Neural cell (in vitro differentiated cells): ENCODE measurements around the gene RNF138. TPM values are rescaled to one million over a fixed set of nuclear protein-coding genes. Genes with fewer than 3 reads are reported as not detected.
A peak's percentile ranks its signal among the peaks of the same experiment; 100 is the strongest.

Experiments used
- H2AFZ ChIP-seq: fragments of 200-600, 300-800 bp; sonication (generic), shearing (Covaris generic); 2 replicates; pipeline ENCODE4 v1.6.0; 2014; ENCODE audit warnings: low read depth, mild to moderate bottlenecking, antibody characterized with exemption, low read length, moderate library complexity
- H3F3A ChIP-seq: fragments of 200-600 bp; shearing (Covaris generic); 2 replicates; pipeline ENCODE4 v1.6.1; 2016; ENCODE audit warnings: mild to moderate bottlenecking, moderate library complexity, mixed read lengths, antibody characterized with exemption, low read length; ENCODE audit not compliant: insufficient read depth, poor library complexity, severe bottlenecking
- H3K27ac ChIP-seq: fragments of 200-600, 300-800 bp; sonication (generic), shearing (Covaris generic); 2 replicates; pipeline ENCODE4 v1.5.1; 2014; ENCODE audit warnings: mild to moderate bottlenecking, low read length, moderate library complexity
- H3K27me3 ChIP-seq: fragments of 300-800, 200-600 bp; sonication (generic), shearing (Covaris generic); 2 replicates; pipeline ENCODE4 v1.6.0; 2014; ENCODE audit warnings: mild to moderate bottlenecking, low read depth, low read length, moderate library complexity; ENCODE audit not compliant: insufficient read depth
- H3K36me3 ChIP-seq: fragments of 300-800, 200-600 bp; sonication (generic), shearing (Covaris generic); 2 replicates; pipeline ENCODE4 v1.5.1; 2014; ENCODE audit warnings: mild to moderate bottlenecking, antibody characterized with exemption, low read length, moderate library complexity; ENCODE audit not compliant: insufficient read depth
- H3K4me2 ChIP-seq: fragments of 300-800, 200-600 bp; sonication (generic), shearing (Covaris generic); 2 replicates; pipeline ENCODE4 v1.6.0; 2014; ENCODE audit warnings: mild to moderate bottlenecking, low read length
- H3K4me3 ChIP-seq: fragments of 300-800, 200-600 bp; sonication (generic), shearing (Covaris generic); 2 replicates; pipeline ENCODE4 v1.5.1; 2014; ENCODE audit warnings: mild to moderate bottlenecking, low read length, moderate library complexity
- H3K79me2 ChIP-seq: fragments of 200-600 bp; shearing (Covaris generic); replicated peaks from 2 replicates; pipeline ENCODE4 v1.6.0; 2014; ENCODE audit warnings: mild to moderate bottlenecking, low read length, moderate library complexity; ENCODE audit not compliant: insufficient read depth
- H3K9ac ChIP-seq: fragments of 300-800, 200-600 bp; sonication (generic), shearing (Covaris generic); 2 replicates; pipeline ENCODE4 v1.6.1; 2016; ENCODE audit warnings: mild to moderate bottlenecking, low read length, mixed read lengths
- H3K9me2 ChIP-seq: fragments of 200-600 bp; shearing (Covaris generic); 2 replicates; pipeline ENCODE4 v1.6.1; 2016; ENCODE audit warnings: mild to moderate bottlenecking, low read length, mixed read lengths; ENCODE audit not compliant: insufficient read depth
- H3K9me3 ChIP-seq: fragments of 200-600, 300-800 bp; sonication (generic), shearing (Covaris generic); 2 replicates; pipeline ENCODE4 v1.6.1; 2016; ENCODE audit warnings: mild to moderate bottlenecking, mixed run types, low read length, moderate library complexity, mixed read lengths
- H4K20me1 ChIP-seq: fragments of 200-600 bp; shearing (Covaris generic); 2 replicates; pipeline ENCODE4 v1.6.1; 2016; ENCODE audit warnings: mild to moderate bottlenecking, mixed run types; ENCODE audit not compliant: insufficient read depth
- EP300 ChIP-seq: fragments of 450-650 bp; conservative IDR thresholded peaks from 2 replicates; pipeline ENCODE4 v1.6.1; 2014; ENCODE audit warnings: antibody characterized with exemption, mild to moderate bottlenecking, moderate library complexity; ENCODE audit not compliant: poor library complexity, severe bottlenecking
- EZH2 ChIP-seq: fragments of 200-600, 300-800 bp; shearing (Covaris generic), sonication (generic); IDR thresholded peaks from 2 replicates; pipeline ENCODE4 v1.6.1; 2014; ENCODE audit warnings: antibody characterized with exemption, low read length, borderline replicate concordance, mild to moderate bottlenecking; ENCODE audit not compliant: insufficient read depth, poor library complexity, severe bottlenecking
- MXI1 ChIP-seq: fragments of 450-650 bp; conservative IDR thresholded peaks from 2 replicates; pipeline ENCODE4 v1.6.1; 2014; ENCODE audit warnings: antibody characterized with exemption, mild to moderate bottlenecking; ENCODE audit not compliant: poor library complexity, severe bottlenecking
- POLR2AphosphoS5 ChIP-seq: IDR thresholded peaks from 2 replicates; pipeline ENCODE4 v1.6.1; 2012
- RAD21 ChIP-seq: fragments of 450-650 bp; conservative IDR thresholded peaks from 2 replicates; pipeline ENCODE4 v1.6.1; 2014; ENCODE audit warnings: antibody characterized with exemption, mild to moderate bottlenecking, moderate library complexity
- SMC3 ChIP-seq: fragments of 450-650 bp; conservative IDR thresholded peaks from 2 replicates; pipeline ENCODE4 v1.6.1; 2014; ENCODE audit warnings: antibody characterized with exemption, mild to moderate bottlenecking, moderate library complexity; ENCODE audit not compliant: poor library complexity
- TAF1 ChIP-seq: IDR thresholded peaks from 2 replicates; pipeline ENCODE4 v1.6.1; 2012; ENCODE audit warnings: low read depth
- polyA minus RNA-seq: library from RNA; depleted of rRNA, polyadenylated mRNA; stranded (reverse); fragments of >200 nt; gene quantifications from 2 replicates; pipeline ENCODE4 v1.2.3, GENCODE V29; 2014
- polyA plus RNA-seq: library from polyadenylated mRNA; depleted of rRNA; stranded (reverse); fragments of >200 nt; gene quantifications from 2 replicates; pipeline ENCODE4 v1.2.3, GENCODE V29; 2014
- TF ChIP-seq, protein P1 (sequence below): IDR thresholded peaks from 2 replicates; pipeline ENCODE4 v1.6.1; 2012; ENCODE audit warnings: borderline replicate concordance
- TF ChIP-seq, protein P2 (sequence below): fragments of 450-650 bp; IDR thresholded peaks from 2 replicates; pipeline ENCODE4 v1.5.1; 2014; ENCODE audit warnings: antibody characterized with exemption, mild to moderate bottlenecking, moderate library complexity; ENCODE audit not compliant: poor library complexity, severe bottlenecking

RNF138 gene, protein sequence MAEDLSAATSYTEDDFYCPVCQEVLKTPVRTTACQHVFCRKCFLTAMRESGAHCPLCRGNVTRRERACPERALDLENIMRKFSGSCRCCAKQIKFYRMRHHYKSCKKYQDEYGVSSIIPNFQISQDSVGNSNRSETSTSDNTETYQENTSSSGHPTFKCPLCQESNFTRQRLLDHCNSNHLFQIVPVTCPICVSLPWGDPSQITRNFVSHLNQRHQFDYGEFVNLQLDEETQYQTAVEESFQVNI
- 37.8 and 40.3 TPM in 2 replicates for polyA plus RNA-seq
- 53.1 and 57.5 TPM in 2 replicates for polyA minus RNA-seq

DNA sequence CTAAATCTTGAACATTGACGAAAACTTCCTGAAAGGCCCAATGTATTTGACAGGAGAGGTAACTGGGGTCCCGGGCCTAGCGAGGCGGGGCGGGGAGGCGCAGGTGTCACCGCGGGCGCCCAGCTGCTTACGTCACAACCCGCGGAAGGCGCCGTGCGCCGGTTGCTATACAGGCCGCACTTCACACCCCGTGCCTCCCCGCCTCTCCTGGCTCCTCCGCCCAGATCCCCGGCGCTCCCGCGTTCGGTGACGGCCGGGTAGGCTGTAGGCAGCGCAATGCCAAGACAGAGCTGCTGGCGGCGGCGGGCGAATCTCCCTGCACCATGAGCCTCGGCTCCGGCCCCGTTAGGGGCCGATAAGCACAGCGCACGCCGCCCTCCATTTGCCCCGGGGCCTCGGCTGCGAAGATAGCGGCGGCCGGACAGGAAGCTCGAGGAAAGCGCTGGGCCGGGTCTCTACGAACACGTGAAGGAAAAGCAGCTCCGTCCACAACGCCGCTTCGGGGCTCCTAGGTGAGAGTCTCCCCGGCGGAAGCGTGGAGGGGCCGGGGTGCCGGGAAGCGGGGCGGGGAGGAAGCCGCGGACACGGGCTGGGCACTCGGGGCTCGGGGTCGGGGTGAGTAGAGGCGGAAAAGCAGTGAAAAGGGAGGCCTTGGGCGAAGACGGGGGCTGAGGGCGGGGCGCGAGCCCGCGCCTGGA lies at the start of gene RNF138:
TSS of gene RNF138 (plus strand) at position 151 of the 698 bp plus-strand sequence. CDS start 903 bp downstream, outside the sequence.
- peaks cover 5% of the 10 kb centered on the region for H3F3A ChIP-seq
- H3K79me2 ChIP-seq = peaks cover 39% of the 10 kb centered on the region
- no peaks in the 10 kb centered on the region for H3K9me2 ChIP-seq
- H4K20me1 ChIP-seq = no peaks in the 10 kb centered on the region
- TF ChIP-seq RAD21 (no peak), EZH2 (no peak), EP300 (no peak), POLR2AphosphoS5 (peak; percentile 87), TAF1 (peak; percentile 68), MXI1 (peak; percentile 82), SMC3 (no peak)
- TF ChIP-seq, protein P1, sequence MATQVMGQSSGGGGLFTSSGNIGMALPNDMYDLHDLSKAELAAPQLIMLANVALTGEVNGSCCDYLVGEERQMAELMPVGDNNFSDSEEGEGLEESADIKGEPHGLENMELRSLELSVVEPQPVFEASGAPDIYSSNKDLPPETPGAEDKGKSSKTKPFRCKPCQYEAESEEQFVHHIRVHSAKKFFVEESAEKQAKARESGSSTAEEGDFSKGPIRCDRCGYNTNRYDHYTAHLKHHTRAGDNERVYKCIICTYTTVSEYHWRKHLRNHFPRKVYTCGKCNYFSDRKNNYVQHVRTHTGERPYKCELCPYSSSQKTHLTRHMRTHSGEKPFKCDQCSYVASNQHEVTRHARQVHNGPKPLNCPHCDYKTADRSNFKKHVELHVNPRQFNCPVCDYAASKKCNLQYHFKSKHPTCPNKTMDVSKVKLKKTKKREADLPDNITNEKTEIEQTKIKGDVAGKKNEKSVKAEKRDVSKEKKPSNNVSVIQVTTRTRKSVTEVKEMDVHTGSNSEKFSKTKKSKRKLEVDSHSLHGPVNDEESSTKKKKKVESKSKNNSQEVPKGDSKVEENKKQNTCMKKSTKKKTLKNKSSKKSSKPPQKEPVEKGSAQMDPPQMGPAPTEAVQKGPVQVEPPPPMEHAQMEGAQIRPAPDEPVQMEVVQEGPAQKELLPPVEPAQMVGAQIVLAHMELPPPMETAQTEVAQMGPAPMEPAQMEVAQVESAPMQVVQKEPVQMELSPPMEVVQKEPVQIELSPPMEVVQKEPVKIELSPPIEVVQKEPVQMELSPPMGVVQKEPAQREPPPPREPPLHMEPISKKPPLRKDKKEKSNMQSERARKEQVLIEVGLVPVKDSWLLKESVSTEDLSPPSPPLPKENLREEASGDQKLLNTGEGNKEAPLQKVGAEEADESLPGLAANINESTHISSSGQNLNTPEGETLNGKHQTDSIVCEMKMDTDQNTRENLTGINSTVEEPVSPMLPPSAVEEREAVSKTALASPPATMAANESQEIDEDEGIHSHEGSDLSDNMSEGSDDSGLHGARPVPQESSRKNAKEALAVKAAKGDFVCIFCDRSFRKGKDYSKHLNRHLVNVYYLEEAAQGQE = peak; percentile 90
- TF ChIP-seq, protein P2, sequence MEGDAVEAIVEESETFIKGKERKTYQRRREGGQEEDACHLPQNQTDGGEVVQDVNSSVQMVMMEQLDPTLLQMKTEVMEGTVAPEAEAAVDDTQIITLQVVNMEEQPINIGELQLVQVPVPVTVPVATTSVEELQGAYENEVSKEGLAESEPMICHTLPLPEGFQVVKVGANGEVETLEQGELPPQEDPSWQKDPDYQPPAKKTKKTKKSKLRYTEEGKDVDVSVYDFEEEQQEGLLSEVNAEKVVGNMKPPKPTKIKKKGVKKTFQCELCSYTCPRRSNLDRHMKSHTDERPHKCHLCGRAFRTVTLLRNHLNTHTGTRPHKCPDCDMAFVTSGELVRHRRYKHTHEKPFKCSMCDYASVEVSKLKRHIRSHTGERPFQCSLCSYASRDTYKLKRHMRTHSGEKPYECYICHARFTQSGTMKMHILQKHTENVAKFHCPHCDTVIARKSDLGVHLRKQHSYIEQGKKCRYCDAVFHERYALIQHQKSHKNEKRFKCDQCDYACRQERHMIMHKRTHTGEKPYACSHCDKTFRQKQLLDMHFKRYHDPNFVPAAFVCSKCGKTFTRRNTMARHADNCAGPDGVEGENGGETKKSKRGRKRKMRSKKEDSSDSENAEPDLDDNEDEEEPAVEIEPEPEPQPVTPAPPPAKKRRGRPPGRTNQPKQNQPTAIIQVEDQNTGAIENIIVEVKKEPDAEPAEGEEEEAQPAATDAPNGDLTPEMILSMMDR = no peak
- H3K27ac ChIP-seq = peak within 1 kb of the TSS; percentile 98
- no peaks in the 10 kb centered on the region for H3K36me3 ChIP-seq
- H3K9ac ChIP-seq = peak within 1 kb of the TSS; percentile 98
- no peaks in the 10 kb centered on the region for H3K27me3 ChIP-seq
- H2AFZ ChIP-seq = peak within 1 kb of the TSS; percentile 100
- H3K4me3 ChIP-seq = peak within 1 kb of the TSS; percentile 95
- H3K4me2 ChIP-seq = peak within 1 kb of the TSS; percentile 84
- H3K9me3 ChIP-seq = no peaks in the 10 kb centered on the region

DNA sequence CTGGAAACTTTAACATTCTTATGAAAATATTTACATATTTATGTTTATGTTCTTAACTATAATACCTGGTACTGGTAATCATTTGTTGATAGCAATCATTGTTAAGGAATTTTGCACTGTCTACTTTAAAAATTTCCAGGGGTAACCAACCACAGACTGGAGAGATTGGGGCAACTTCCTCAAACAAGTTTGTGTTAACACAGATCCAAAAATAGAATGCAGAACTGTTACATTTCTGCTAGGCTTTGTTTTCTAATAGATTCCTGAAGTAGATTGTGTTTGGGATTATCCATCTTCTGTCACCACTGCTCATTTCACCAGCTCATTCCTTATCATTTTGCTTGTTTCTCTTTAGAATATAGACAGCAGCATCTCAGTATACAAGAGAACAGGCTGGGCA lies 49.3 kb upstream of the RNF138 start:
- H4K20me1 ChIP-seq = no peaks in the 10 kb centered on the region
- H3K9me3 ChIP-seq = no peaks in the 10 kb centered on the region
- no peaks in the 10 kb centered on the region for H3F3A ChIP-seq
- no peak overlapping the region for H3K9ac ChIP-seq
- H3K27ac ChIP-seq = no peak overlapping the region
- no peaks in the 10 kb centered on the region for H3K27me3 ChIP-seq
- no peak overlapping the region for H3K4me3 ChIP-seq
- H2AFZ ChIP-seq = no peak overlapping the region
- no peak for TF ChIP-seq POLR2AphosphoS5
- TF ChIP-seq EP300 = no peak
- TF ChIP-seq, protein P2 = no peak
- TF ChIP-seq EZH2 = no peak
- no peak for TF ChIP-seq RAD21
- TF ChIP-seq TAF1 = no peak
- no peak for TF ChIP-seq SMC3
- TF ChIP-seq, protein P1 = no peak
- TF ChIP-seq MXI1 = no peak
- H3K4me2 ChIP-seq = no peak overlapping the region
- H3K9me2 ChIP-seq = no peaks in the 10 kb centered on the region
- no peaks in the 10 kb centered on the region for H3K79me2 ChIP-seq
- H3K36me3 ChIP-seq = no peaks in the 10 kb centered on the region
